Right lobe of liver (tissue), 4 donors: ENCODE data around the gene CUTC.

Experiments used
- POLR2A ChIP-seq: fragments of 450-650 bp; IDR thresholded peaks from one replicate; pipeline ENCODE4 v1.6.1; 2017; ENCODE audit warnings: antibody characterized with exemption, mild to moderate bottlenecking
- TF ChIP-seq, protein P1 (sequence below), 4 donors: fragments of 200-600 bp in 3 of 4; fragments of 450-650 bp in 1 of 4; IDR thresholded peaks; one replicate each; pipeline versions ENCODE4 v1.5.1 to v1.8.0; 2016 to 2022; ENCODE audit warnings: antibody characterized with exemption in 4 of 4, mild to moderate bottlenecking in 2 of 4
- donor health status: DM: no; HTN: no; CAD: no.
- donor health status: DM: no; HTN: no; CAD: no.
- donor health status: DM: no; HTN: yes; CAD: no.

DNA sequence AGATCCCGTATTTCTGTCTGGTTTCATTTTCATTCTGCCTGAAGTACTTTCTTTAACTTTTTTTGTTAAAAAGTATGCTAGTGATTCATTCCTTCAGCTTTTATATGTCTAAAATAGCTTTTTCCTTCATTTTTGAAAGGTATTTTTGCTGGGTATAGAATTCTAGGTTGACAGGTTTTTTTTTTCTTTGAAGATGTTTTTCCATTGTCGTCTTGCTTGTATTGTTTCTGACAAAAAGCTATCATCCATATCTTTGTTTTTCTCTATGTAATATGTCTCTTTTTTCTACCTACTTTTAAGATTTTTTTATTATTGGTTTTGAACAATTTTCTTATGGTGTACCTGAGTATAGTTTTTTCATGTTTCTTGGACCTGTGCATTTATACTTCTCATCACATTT is 8.2 kb downstream of the CUTC start:
- TF ChIP-seq POLR2A, result no peak
- TF ChIP-seq, protein P1, sequence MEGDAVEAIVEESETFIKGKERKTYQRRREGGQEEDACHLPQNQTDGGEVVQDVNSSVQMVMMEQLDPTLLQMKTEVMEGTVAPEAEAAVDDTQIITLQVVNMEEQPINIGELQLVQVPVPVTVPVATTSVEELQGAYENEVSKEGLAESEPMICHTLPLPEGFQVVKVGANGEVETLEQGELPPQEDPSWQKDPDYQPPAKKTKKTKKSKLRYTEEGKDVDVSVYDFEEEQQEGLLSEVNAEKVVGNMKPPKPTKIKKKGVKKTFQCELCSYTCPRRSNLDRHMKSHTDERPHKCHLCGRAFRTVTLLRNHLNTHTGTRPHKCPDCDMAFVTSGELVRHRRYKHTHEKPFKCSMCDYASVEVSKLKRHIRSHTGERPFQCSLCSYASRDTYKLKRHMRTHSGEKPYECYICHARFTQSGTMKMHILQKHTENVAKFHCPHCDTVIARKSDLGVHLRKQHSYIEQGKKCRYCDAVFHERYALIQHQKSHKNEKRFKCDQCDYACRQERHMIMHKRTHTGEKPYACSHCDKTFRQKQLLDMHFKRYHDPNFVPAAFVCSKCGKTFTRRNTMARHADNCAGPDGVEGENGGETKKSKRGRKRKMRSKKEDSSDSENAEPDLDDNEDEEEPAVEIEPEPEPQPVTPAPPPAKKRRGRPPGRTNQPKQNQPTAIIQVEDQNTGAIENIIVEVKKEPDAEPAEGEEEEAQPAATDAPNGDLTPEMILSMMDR (IDR thresholded peaks at IDR 0.05), result no peak
